Activated CD8-positive, alpha-beta memory T cell treated with anti-CD3 and anti-CD28 coated beads for 24 hours (primary cell): ENCODE measurements around the gene YY1.
"Not testable (repeated sequence)": the region's sequence is repeated elsewhere in the genome, so short reads cannot be mapped to it uniquely, and the experiment has no call there.

Experiments
- DNase-seq: peaks from one replicate; pipeline ENCODE4 v3.0.0-alpha.2; 2020

The YY1 gene

DNA sequence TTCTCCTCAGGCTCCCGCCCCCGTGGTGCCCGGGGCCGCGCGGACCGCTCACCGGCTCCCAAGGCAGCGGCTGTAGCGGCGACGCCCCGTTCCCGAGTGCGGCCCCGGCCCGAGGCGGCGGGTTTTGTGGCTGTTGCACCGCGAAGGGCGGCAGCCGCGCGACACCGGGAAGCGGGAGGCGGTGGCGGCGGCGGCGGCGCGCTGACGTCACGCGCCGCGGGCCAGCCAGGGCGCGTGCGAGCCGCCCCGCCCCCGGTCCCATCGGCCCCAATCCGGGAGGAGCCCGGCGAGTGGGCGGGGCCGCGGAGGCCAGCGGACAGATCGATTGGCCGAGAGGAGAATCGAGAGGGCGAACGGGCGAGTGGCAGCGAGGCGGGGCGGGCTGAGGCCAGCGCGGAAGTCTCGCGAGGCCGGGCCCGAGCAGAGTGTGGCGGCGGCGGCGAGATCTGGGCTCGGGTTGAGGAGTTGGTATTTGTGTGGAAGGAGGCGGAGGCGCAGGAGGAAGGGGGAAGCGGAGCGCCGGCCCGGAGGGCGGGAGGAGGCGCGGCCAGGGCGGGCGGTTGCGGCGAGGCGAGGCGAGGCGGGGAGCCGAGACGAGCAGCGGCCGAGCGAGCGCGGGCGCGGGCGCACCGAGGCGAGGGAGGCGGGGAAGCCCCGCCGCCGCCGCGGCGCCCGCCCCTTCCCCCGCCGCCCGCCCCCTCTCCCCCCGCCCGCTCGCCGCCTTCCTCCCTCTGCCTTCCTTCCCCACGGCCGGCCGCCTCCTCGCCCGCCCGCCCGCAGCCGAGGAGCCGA is at the start of gene YY1:
YY1 (plus strand) TSS at position 726 of the 792 bp plus-strand sequence. CDS start 101 bp downstream, outside the sequence.
- peak; percentile 99 for DNase-seq

DNA sequence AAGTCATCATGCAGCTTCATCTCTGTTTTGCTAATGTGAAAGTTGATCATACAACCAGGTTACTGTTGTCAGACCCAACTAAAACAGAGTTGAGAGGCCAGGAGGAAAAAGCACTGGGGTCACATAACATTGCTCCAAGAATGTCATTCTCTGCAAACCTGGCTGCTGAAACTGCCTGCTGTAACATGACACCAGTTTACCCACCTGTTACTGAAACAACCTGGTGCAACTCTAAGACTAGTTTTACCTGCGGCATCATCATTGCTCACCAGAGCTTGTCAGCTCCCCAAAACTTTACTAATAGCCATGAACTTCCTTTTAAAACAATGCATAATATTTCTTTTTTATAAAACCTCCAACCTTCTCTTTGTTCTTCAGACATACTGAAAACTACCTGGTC is 48.8 kb upstream of the YY1 start:
- no peak for DNase-seq

DNA sequence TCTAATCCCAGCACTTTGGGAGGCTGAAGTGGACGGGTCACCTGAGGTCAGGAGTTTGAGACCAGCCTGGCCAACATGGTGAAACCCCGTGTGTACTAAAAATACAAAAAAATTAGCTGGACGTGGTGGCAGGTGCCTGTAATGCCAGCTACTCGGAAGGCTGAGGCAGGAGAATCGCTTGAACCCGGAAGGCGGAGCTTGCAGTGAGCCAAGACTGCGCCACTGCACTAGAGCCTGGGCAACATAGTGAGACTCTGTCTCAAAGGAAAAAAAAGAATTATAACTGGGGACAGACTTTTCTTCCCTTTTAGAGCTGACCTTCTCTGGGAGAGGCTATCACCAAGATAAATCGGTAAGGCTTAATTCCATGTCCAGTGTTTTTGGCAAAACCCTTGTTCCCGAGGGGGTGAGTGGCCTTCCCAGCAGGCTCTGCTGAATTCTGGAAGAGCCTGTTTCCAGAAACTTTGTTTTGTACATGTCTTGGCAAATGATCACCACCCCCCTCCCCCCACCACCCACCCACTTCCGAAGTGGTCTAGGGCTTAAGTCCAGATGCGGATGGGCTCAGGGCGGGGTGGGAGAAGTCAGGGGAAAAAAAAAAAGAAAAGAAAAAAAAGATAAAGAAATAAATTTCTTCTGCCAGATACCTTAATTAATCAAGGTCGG is 47.2 kb upstream of the YY1 start:
- DNase-seq = no peak

DNA sequence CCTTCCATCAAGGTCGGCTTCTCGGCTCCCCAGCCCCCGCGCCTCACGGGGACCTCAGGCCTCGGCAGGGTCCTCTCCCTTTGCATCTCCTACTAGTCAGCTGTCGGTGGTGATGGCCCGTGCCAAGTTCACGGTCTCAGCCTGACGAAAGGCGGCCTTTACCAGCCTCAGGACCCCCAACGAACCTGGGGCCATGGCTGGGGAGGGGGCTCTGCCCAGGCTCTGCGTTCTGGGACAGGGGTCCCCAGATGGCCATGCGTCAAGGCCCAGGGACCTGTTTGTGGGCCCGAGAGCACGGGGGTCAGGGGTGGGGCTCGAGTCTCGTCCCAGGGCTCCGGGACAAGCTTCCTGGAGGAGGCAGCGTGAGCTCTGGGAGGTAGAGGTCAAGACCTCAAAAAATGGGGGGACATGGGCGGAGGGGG is 46.7 kb upstream of the YY1 start:
- no peak for DNase-seq

DNA sequence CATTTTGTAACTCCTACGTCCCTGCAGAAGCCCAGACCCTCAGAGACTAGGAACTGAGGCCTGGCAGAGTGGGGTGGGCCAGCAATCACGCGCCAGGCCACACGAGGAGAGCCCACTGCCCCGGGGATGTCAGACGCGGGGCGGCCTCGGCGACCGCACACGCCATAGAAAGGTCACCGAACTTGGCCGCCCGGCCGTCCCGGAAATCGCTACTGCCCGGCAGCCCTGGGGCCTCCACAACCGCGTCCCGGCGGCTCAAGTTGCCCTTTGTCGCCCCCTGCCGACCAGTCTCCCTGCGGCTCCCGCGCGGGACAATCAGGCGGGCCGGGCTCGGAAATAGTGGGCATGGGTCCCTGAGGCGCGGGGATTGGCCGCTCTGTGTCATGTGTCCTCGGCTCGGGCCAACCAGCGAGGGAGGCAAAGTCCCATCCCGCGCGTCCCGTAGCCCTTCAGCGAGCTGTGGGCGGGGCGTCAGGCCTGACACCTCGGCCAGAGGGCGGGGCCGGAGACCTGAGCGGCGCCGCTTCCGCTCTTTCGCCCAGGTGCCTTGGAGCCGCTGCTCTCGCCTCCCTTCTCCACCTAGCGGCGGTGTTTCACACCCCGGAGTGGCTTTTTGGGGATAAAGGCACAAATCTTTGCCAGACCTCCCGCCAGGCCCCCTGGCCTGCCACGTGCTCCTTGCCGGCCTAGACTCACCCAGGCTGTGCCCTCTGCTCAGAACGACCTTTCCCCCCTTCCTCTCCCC is 46.1 kb upstream of the YY1 start:
- peak; percentile 100 for DNase-seq

DNA sequence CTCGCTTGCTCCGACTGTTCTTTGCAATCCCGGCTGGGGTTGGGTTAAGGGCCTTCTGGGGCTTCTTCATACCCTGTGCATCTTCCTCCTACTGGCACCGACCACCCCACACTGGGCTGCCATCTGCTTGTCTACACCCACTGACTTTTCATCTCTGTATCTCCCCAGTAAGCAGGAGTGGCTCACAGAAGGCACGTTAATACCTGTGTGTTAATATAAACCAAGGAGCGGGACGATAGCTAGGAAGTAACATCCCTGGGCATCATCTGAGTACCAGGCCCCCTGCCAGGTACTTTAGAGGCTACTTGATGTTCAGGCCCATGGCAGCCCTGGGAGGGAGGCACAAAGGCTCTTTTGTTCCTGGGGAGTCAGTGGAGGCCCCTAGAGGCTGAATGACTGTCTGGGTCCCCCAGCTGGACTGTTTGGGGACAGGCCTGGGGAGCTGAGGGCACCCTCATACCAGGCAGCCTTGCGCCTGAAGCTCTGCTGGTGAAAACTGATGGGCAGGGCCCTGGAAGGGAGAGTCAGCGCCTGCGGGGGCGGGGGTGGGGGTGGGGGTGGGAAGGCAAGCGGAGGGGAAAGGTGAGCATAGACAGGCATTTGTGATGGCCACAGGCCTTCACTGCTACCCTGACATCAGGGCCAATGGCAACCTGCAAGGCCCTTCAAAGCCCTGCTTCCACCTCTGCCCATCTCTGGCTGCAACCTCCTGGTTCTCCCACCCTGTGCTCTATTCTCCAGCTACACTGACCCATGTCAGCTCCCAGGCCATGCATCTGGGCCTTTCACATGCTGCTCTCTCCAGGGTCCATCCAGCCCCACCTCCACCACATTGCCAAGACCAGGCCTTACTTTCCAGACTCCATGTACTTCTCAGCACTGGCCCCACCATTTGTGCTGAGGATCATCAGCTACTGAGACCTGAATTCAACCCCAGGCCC is 45.3 kb upstream of the YY1 start:
- DNase-seq = no peak

DNA sequence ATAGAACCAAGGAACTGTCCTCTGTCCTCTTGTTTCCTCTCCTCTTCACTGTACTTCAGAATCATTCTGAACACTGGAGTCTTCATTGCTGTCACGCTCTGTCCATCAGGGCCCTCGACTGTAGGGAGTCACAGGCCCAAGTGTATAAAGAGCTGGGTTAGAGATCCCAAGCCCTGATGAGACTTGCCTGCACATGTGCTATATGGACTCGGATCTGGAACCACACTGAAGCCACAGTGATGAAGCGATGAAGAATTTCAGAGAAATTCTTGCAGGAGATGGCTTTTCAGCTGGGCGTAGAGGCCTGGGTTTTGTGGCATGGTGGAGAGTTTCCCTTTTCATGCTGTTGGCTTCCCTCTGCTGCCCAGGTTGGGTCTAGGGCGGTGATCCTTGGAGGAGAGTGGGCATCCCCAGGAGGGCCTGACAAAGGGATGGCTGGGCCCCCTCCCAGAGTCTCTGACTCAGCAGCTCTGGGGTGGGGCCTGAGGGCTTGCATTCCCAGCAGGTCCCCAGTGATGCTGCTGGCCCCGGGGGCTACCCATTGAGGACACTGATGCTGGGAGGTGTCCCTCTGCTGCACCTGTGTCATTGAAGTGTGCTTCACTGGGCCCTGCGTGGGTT is 39.6 kb upstream of the YY1 start:
- DNase-seq = no peak

DNA sequence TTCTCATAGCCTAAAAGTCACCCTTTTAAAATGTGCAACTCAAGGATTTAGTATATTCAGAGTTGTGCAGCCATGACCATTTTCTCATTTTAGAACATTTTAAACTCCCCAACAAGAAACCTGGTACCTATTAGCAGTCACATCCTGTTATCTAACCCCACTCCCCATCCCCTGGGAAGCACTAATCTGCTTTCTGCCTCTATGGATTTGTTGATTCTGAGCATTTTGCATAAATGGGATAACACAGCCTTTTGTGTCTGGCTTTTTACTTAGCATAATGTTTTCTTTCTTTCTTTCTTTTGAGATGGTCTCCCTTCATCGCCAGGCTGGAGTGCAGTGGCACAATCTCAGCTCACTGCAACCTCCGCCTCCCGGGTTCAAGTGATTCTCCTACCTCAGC is 38.6 kb upstream of the YY1 start:
- DNase-seq = no peak

DNA sequence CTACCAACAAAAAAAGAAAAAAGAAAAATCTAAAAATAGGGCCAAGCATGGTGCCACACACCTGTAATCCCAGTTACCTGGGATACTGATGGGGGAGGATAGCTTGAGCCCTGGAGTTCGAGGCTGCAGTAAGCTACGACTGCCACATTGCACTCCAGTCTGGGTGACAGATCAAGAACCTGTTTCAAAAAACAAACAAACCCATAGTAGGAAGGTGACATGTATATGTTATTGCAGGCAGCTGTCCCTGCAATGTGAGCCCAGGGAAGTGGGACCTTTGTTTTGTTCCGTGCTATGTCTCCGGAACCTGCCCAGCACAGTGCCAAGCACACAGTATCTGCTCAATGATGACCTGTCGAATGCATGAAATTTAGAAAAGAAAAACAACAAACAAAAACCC is 37.2 kb upstream of the YY1 start:
- DNase-seq = no peak

DNA sequence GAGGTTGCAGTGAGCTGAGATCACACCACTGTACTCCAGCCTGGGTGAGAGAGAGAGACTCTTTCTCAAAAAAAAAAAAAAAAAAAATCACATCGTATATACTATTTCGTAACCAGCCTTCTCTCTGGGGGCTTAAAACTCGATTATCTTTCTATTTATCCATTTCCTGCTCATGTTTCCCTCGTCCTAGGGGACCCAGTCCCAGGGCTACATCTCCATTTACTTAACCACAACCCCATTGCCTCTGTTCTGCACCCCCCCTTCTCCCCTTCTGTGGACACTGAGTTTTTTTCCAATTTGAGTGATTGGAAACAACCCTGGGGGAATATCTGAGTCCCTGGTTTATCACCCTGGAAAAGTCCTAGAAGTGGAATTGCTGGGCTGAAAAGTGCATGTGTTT is 36.2 kb upstream of the YY1 start:
- no peak for DNase-seq

DNA sequence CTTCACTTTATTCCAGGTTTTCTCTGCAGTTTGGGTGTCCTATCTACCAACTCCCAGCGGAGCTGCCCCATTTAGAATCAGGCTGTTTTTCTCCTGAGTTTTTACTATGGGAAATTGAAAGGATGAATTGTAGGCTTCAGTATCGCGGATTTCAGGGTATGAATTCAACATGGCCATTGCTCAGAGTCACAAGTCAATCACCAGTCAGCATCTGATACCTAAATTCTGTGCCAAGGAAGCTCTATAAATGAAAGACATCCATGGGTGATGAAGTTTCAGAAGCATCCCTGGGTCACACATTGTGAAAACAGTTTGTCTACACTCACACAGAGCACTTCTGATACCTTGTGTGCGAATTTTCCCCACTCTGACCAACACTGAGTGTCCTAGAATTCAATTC is 35.8 kb upstream of the YY1 start:
- no peak for DNase-seq

DNA sequence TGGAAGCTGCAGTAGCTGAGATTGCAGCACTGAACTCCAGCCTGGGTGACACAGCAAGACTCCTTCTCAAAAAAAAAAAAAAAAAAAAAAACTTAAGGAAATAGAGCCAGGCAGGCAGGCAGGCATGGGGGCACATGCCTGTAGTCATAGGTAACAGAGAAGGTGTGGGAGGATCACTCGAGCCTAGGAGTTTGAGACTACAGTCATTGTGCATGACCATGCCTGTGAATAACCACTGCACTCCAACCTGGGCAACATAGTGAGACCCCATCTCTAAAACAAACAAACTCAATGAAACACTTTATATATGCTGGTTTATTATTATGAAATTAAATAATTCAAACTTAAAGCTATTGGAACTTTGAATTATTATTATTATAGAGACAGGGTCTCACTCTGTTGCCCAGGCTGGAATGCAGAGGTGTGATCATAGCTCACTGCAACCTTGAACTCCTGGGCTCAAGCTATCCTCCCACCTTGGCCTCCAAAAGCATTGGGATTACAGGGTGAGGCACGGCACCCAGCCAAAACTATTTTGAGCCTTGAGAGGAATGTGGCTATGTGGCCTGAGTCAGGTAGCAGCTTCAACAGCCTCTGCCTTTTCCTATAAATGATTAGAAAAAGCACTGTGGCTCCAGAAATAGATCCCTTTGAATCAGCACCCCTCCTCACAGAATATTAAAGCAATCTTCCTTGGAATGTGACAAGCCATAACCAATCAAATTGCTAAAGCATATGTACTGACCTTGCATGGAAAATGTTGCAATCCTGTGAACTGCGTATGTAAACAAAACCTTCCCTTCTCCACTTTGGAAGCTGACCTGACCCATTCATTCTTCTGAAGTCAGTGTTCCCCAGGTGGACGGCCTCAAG is 34.7 kb upstream of the YY1 start:
- DNase-seq = no peak

DNA sequence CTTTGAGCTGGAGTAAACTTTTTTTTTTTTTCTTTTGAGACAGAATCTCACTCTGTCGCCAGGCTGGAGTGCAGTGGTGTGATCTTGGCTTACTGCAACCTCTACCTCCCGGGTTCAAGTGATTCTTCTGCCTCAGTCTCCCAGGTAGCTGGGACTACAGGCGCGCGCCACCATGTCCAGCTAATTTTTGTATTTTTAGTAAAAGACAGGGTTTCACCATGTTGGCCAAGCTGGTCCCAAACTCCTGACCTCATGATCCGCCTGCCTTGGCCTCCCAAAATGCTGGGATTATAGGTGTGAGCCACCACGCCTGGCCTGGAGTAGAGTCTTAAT is 34.1 kb upstream of the YY1 start:
- not testable (repeated sequence) for DNase-seq

DNA sequence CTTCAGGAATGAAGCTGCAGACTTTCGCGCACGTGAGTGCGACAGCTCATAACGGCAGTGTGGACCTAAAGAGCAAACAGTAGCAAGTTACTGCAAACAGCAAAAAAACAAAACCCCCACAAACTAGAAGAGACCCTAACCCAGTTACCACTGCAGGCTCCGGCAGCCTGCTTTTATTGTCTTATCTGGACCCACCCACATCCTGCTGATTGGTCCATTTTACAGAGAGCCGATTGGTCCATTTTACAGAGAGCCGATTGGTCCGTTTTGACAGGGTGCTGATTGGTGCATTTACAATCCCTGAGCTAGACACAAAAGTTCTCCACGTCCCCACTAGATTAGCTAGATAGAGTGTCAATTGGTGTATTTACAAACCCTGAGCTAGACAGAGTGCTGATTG is 31.4 kb upstream of the YY1 start:
- not testable (repeated sequence) for DNase-seq

DNA sequence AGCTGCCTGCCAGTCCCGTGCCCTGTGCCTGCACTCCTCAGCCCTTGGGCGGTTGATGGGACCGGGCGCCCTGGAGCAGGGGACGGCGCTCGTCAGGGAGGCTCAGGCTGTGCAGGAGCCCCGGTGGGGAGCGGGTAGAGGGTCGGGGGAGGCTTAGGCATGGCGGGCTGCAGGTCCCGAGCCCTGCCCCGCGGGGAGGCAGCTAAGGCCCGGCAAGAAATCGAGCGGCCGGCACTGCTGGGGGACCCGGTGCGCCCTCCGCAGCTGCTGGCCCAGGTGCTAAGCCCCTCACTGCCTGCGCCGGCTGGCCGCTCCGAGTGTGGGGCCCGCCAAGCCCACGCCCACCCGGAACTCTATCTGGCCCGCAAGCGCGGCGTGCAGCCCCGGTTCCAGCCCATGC is 30.8 kb upstream of the YY1 start:
- not testable (repeated sequence) for DNase-seq

DNA sequence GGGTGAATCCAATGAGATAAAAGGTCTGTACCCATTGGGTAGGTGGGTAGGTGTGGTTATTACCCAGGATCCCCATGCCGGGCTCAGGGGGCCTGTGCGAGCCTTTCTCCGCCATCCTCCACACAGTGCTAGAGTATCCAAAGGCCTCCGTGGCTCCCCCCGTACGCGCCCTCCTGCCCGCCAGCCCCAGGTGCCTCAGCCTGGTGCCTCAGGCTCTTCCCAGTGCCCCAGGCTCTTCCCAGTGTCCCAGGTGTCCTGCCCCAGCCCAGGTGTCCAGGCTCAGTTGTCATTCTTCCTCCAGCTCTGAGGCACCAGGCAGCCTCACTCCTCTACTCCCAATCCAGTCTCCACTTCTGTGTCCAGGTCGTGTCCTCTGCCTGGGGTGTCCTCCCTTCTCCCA is 27.6 kb upstream of the YY1 start:
- no peak for DNase-seq

DNA sequence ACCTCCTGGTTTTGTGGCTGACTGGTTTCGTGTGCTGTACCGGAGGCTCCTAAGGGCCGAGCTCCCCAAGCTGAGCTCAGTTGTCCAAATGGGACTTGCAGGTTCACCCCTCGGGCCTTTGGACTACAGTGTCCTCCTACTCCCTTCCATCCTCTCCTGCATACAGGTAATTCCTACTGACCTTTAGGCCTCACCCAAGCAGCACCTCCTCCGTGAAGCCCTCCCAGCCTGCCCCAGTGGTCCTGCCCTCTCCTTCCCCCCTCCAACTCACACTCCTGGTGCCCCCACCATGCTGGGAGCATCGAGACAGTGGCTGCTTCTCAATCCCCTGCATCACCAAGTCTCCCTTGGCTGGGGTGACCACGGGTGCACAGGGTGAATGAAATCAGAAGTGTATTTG is 27.1 kb upstream of the YY1 start:
- DNase-seq = no peak

DNA sequence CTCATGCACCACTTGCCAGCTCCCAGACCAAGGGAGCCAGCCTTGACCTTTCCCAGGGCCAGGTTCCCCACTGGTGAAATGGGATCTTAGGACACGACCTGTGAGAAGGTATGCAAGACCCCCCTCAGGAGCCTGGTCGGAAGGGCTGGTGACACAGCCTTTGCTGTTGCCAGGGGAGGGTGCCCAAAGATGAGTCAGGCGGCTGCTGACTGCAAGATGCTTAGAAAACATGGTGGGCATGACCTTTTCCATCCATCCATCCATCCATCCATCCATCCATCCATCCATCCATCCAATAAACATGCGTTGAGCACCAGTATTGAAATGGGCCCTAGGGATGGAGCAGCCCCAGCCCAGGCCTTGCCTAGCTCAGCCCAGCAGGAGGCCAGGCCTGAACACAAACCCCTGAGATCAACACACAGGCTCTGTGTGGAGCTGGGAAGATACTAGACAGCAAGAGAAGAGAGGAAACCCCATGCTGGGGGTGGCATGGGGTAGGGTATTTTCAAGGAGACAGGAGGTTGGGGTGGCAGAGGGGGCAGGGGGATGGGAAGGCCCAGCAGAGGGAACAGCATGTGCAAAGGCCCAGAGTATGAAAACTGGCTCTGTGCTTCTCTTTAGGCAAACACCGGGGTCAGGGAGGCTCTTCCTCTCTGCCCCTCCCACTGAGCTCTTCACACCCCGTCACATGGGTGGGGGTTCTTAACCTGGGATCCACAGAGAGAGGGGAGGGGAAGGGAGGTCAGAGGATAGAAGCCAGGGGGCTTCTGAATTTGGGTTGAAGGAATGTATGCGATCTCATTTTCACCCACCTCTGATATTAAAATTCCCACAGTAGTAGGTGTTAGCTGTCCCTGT is 26.2 kb upstream of the YY1 start:
- no peak for DNase-seq

DNA sequence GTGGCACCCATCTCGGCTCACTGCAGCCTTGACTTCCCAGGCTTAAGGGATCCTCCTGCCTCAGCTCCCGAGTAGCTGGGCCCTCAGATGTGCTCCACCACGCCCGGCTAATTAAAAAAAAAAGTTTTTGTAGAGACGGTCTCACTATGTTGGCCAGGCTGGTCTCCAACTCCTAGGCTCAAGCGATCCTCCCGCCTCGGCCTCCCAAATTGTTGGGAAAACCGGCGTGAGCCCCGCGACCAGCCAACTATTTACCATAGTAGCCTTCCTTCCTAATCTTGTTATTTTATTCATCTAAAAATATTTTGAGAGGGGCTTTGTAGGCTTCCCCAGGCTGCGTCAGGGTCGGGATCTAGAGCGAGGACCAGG is 25.4 kb upstream of the YY1 start:
- no peak for DNase-seq
